Fibroblast of lung (primary cell): ENCODE data around the gene SLC6A16. TPM values are rescaled to one million over a fixed set of nuclear protein-coding genes. Genes with fewer than 3 reads are reported as not detected.
"Not testable (repeated sequence)": the region's sequence is repeated elsewhere in the genome, so short reads cannot be mapped to it uniquely, and the experiment has no call there.

Source experiments
- DNase-seq, 2 donors: peaks; one replicate each; pipeline versions ENCODE4 v3.0.0 to v3.0.0-alpha.2; 2010; ENCODE audit warnings: low read depth in 2 of 2
- H2AFZ ChIP-seq: 2 replicates; pipeline ENCODE4 v1.5.1; 2012; ENCODE audit warnings: low read length, control low read depth, inconsistent platforms
- H3K27ac ChIP-seq: 2 replicates; pipeline ENCODE4 v1.5.1; 2011; ENCODE audit warnings: low read length, control low read depth; ENCODE audit not compliant: insufficient read depth
- H3K27me3 ChIP-seq: 2 replicates; pipeline ENCODE4 v1.5.1; 2011; ENCODE audit warnings: mild to moderate bottlenecking, low read length; ENCODE audit not compliant: control insufficient read depth, insufficient read depth
- H3K36me3 ChIP-seq: 2 replicates; pipeline ENCODE4 v1.5.1; 2011; ENCODE audit warnings: low read length; ENCODE audit not compliant: control insufficient read depth, insufficient read depth
- H3K4me1 ChIP-seq: 2 replicates; pipeline ENCODE4 v1.5.1; 2011; ENCODE audit warnings: low read length; ENCODE audit not compliant: control insufficient read depth, insufficient read depth; ENCODE audit errors: extremely low read depth
- H3K4me2 ChIP-seq: 2 replicates; pipeline ENCODE4 v1.5.1; 2011; ENCODE audit warnings: low read length, control low read depth; ENCODE audit not compliant: insufficient read depth; ENCODE audit errors: extremely low read depth
- H3K4me3 ChIP-seq, 4 experiments: fragments of 200-600 bp in 1 of 4; sonication (generic) in 1 of 4; replicated peaks in 1 of 4; 2 replicates each; pipeline ENCODE4 v1.5.1; 2011 to 2016; ENCODE audit warnings: low read length in 4 of 4, low read depth in 3 of 4, mild to moderate bottlenecking in 3 of 4, control low read depth in 2 of 4, inconsistent platforms in 1 of 4, mixed read lengths in 1 of 4; ENCODE audit not compliant: insufficient read depth in 1 of 4; ENCODE audit errors: control extremely low read depth in 1 of 4
- H3K79me2 ChIP-seq: 2 replicates; pipeline ENCODE4 v1.5.1; 2012; ENCODE audit warnings: mild to moderate bottlenecking, low read length, inconsistent platforms; ENCODE audit not compliant: control insufficient read depth, insufficient read depth
- H3K9ac ChIP-seq: 2 replicates; pipeline ENCODE4 v1.5.1; 2011; ENCODE audit warnings: mild to moderate bottlenecking, low read length, control low read depth; ENCODE audit not compliant: insufficient read depth
- H3K9me3 ChIP-seq: 2 replicates; pipeline ENCODE4 v1.5.1; 2012; ENCODE audit warnings: low read depth, low read length; ENCODE audit not compliant: control insufficient read depth, insufficient read depth
- H4K20me1 ChIP-seq: 2 replicates; pipeline ENCODE4 v1.5.1; 2011; ENCODE audit warnings: low read length; ENCODE audit not compliant: control insufficient read depth, insufficient read depth; ENCODE audit errors: extremely low read depth
- CTCF ChIP-seq, 2 donors: IDR thresholded peaks in 1 of 2; conservative IDR thresholded peaks in 1 of 2; 1 replicate in 1 of 2; 2 replicates in 1 of 2; pipeline ENCODE4 v1.5.1; 2011 to 2012; ENCODE audit warnings: low read length in 2 of 2, control low read depth in 1 of 2, inconsistent platforms in 1 of 2, low read depth in 1 of 2, mild to moderate bottlenecking in 1 of 2
- EZH2 ChIP-seq: IDR thresholded peaks from 2 replicates; pipeline ENCODE4 v1.5.1; 2012; ENCODE audit warnings: low read length, control low read depth, mild to moderate bottlenecking; ENCODE audit errors: missing control alignments
- polyA minus RNA-seq: library from RNA; depleted of rRNA, polyadenylated mRNA; stranded (reverse); fragments of >200 nt; gene quantifications from 2 replicates; pipeline ENCODE4 v1.2.3, GENCODE V29; 2011; ENCODE audit warnings: low replicate concordance
- polyA plus RNA-seq, 2 donors: library from polyadenylated mRNA; depleted of rRNA in 1 of 2; stranded (reverse) in 1 of 2; unstranded in 1 of 2; fragments of >200 nt; gene quantifications; 2 replicates each; pipeline ENCODE4 v1.2.1, GENCODE V29; 2011 to 2012; ENCODE audit warnings: missing spikeins in 1 of 2
- total RNA-seq: library from RNA; depleted of rRNA; stranded (reverse); fragments of >200 nt; gene quantifications from 2 replicates; pipeline ENCODE4 v1.2.1, GENCODE V29; 2014

Gene SLC6A16
- total RNA-seq = under 0.01 TPM in 2 replicates
- polyA plus RNA-seq = 0.08 and 0.62 TPM in 2 replicates
- polyA plus RNA-seq (2012) = 0.12 and 0.22 TPM in 2 replicates
- polyA minus RNA-seq = not detected in 2 replicates

GRCh38 chr19:49324801-49325576 lies at the start of gene SLC6A16:
SLC6A16 (minus strand) TSS chr19:49325191; CDS start chr19:49311347, 13,844 bp downstream.
- no peaks in the 10 kb centered on the region for H3K79me2 ChIP-seq
- H3K4me1 ChIP-seq = no peaks in the 10 kb centered on the region
- no peak for DNase-seq
- no peaks in the 10 kb centered on the region for H3K9me3 ChIP-seq
- H3K27me3 ChIP-seq = no peaks in the 10 kb centered on the region
- H3K36me3 ChIP-seq = no peaks in the 10 kb centered on the region
- no peak within 1 kb of the TSS for H2AFZ ChIP-seq
- H4K20me1 ChIP-seq = no peaks in the 10 kb centered on the region
- no peak within 1 kb of the TSS for H3K9ac ChIP-seq
- TF ChIP-seq CTCF (conservative IDR thresholded peaks at IDR 0.05 in 1 of 2, IDR thresholded peaks at IDR 0.05 in 1 of 2; ENCODE audit: low read depth in 1 of 2, low read length in 2 of 2) (no peak), EZH2 (no peak)
- no peak within 1 kb of the TSS for H3K4me2 ChIP-seq
- no peak within 1 kb of the TSS for H3K27ac ChIP-seq
- H3K4me3 ChIP-seq = no peak within 1 kb of the TSS

GRCh38 chr19:49373174-49373573 lies 48.2 kb upstream of the SLC6A16 start:
- not testable (repeated sequence) for H3K4me1 ChIP-seq, H3K79me2 ChIP-seq, H4K20me1 ChIP-seq, H3K27ac ChIP-seq, H3K4me2 ChIP-seq, H3K27me3 ChIP-seq, H3K9me3 ChIP-seq, DNase-seq, H2AFZ ChIP-seq, H3K36me3 ChIP-seq, H3K9ac ChIP-seq, H3K4me3 ChIP-seq

GRCh38 chr19:49371184-49371583 lies 46.2 kb upstream of the SLC6A16 start:
- no peaks in the 10 kb centered on the region for H4K20me1 ChIP-seq
- no peaks in the 10 kb centered on the region for H3K36me3 ChIP-seq
- no peak overlapping the region for H3K4me2 ChIP-seq
- TF ChIP-seq EZH2 (no peak), CTCF (conservative IDR thresholded peaks at IDR 0.05 in 1 of 2, IDR thresholded peaks at IDR 0.05 in 1 of 2; ENCODE audit: low read depth in 1 of 2, low read length in 2 of 2) (no peak)
- no peaks in the 10 kb centered on the region for H3K9me3 ChIP-seq
- H3K9ac ChIP-seq = no peak overlapping the region
- H3K27ac ChIP-seq = no peak overlapping the region
- H3K79me2 ChIP-seq = no peaks in the 10 kb centered on the region
- no peaks in the 10 kb centered on the region for H3K4me1 ChIP-seq
- H2AFZ ChIP-seq = no peak overlapping the region
- H3K27me3 ChIP-seq = peaks cover 4% of the 10 kb centered on the region
- no peak for DNase-seq
- no peak overlapping the region for H3K4me3 ChIP-seq
